Ascending aorta (tissue), 2 donors: ENCODE results near the gene NFKBIE. TPM values are rescaled to one million over a fixed set of nuclear protein-coding genes. Genes with fewer than 3 reads are reported as not detected.

Experiments used
- DNase-seq, 2 donors: peaks; one replicate each; pipeline ENCODE4 v3.0.0-alpha.2; 2019; ENCODE audit warnings: low spot score in 2 of 2
- H3K27ac ChIP-seq, 2 donors: fragments of 200-600 bp; sonication (generic); one replicate each; pipeline ENCODE4 v1.5.1; 2016 to 2017; ENCODE audit warnings: mild to moderate bottlenecking in 1 of 2
- H3K27me3 ChIP-seq: fragments of 200-600 bp; sonication (generic); one replicate; pipeline ENCODE4 v1.5.1; 2017
- H3K36me3 ChIP-seq, 2 donors: fragments of 200-600 bp; sonication (generic); one replicate each; pipeline ENCODE4 v1.5.1; 2016
- H3K4me1 ChIP-seq, 2 donors: fragments of 200-600 bp; sonication (generic); one replicate each; pipeline ENCODE4 v1.5.1; 2016 to 2017; ENCODE audit warnings: mild to moderate bottlenecking in 1 of 2
- H3K4me3 ChIP-seq, 2 donors: fragments of 200-600 bp; sonication (generic); one replicate each; pipeline ENCODE4 v1.5.1; 2016 to 2017; ENCODE audit warnings: mild to moderate bottlenecking in 1 of 2
- H3K9me3 ChIP-seq, 2 donors: fragments of 200-600 bp; sonication (generic); one replicate each; pipeline ENCODE4 v1.5.1; 2016
- intact Hi-C: fragments of 100-400 bp; cut with DNase I; formaldehyde crosslinking; loops from one replicate; pipeline ENCODE4 v1.15.1; 2023
- total RNA-seq: library from RNA; depleted of rRNA; stranded (reverse); fragments of >200 nt; gene quantifications from one replicate; pipeline ENCODE4 v1.1.0, GENCODE V29; 2016
- TF ChIP-seq, protein P1 (sequence below), 3 experiments: fragments of 200-600 bp in 2 of 3; fragments of 450-650 bp in 1 of 3; sonication (generic) in 2 of 3; IDR thresholded peaks; one replicate each; pipeline ENCODE4 v1.5.1; 2016 to 2019; ENCODE audit warnings: antibody characterized with exemption in 3 of 3, mild to moderate bottlenecking in 1 of 3, moderate library complexity in 1 of 3

The NFKBIE gene
- total RNA-seq, 1 donor from 2014 or later: 1.9 TPM

DNA sequence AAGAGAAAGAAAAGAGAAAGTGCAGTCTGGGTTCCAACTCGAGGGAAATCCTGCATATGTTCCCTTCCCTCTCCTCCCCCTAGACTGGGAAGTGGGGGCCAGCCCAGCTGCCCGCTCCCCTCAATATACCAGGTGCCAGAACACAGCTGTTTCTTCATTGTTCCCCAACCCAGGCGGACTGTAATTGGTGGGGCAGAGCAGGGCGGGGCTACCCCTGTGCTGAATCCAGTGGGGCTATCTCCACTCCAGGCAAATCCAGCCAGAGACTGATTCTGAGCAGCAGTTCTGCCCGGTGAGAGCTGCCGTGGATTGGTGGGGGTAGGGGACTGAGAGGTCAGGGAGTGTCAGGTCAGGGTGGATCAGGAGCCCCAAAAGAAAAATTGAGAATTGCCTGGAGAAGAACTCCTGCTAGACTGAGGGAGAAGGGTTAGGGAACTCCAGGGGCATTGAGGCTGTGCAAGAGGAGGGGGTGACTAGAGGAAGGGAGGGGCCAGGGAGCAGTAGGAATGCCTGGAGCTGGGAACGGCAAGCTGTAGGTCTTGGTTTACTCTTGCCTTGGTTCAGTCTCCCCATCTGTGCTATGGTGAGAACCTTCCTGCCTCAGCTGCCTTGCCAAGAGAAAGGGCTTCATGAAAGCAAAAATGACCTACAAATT lies 48.5 kb downstream of the NFKBIE start, which contains the start of gene MYMX:
TSS of gene MYMX (plus strand) at position 250 of the 655 bp plus-strand sequence. CDS start 546 bp downstream, outside the sequence.
- Histone ChIP-seq H3K27ac (peak within 1 kb of the TSS; percentile 95 to 99), H3K4me1 (peaks cover 14 to 40% of the 10 kb centered on the region in 2 donors), H3K27me3 (no peaks in the 10 kb centered on the region), H3K4me3 (peak within 1 kb of the TSS in 1 of 2 donors; percentile 33), H3K9me3 (no peaks in the 10 kb centered on the region), H3K36me3 (no peaks in the 10 kb centered on the region)
- intact Hi-C loops: no loop called here
- peak in 1 of 2 donors; percentile 62 for DNase-seq
- TF ChIP-seq, protein P1, sequence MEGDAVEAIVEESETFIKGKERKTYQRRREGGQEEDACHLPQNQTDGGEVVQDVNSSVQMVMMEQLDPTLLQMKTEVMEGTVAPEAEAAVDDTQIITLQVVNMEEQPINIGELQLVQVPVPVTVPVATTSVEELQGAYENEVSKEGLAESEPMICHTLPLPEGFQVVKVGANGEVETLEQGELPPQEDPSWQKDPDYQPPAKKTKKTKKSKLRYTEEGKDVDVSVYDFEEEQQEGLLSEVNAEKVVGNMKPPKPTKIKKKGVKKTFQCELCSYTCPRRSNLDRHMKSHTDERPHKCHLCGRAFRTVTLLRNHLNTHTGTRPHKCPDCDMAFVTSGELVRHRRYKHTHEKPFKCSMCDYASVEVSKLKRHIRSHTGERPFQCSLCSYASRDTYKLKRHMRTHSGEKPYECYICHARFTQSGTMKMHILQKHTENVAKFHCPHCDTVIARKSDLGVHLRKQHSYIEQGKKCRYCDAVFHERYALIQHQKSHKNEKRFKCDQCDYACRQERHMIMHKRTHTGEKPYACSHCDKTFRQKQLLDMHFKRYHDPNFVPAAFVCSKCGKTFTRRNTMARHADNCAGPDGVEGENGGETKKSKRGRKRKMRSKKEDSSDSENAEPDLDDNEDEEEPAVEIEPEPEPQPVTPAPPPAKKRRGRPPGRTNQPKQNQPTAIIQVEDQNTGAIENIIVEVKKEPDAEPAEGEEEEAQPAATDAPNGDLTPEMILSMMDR (IDR thresholded peaks at IDR 0.05): no peak

DNA sequence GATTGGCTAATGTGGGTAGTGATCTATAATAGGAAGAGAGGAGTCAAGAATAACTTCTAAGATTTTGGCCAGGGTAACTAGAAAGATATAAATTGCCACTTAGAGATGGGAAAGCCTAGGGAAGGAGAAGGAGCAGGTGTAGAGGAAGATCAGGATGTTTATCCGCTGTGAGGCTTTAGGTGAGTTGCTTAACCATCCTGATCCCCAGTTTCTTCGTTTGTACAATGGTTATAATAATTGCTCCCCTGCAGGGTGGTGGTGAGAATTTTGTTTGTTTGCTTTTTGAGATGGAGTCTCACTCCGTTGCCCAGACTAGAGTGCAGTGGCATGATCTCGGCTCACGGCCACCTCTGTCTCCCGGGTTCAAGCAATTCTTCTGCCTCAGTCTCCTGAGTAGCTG lies 51.0 kb downstream of the NFKBIE start:
- TF ChIP-seq, protein P1 (IDR thresholded peaks at IDR 0.05): no peak
- H3K36me3 ChIP-seq: no peaks in the 10 kb centered on the region
- no peak overlapping the region for H3K4me3 ChIP-seq
- no peak overlapping the region for H3K27ac ChIP-seq
- DNase-seq: no peak
- no peaks in the 10 kb centered on the region for H3K27me3 ChIP-seq
- intact Hi-C loops: no loop called here
- no peaks in the 10 kb centered on the region for H3K9me3 ChIP-seq
- peaks cover 6 to 23% of the 10 kb centered on the region in 2 donors for H3K4me1 ChIP-seq

DNA sequence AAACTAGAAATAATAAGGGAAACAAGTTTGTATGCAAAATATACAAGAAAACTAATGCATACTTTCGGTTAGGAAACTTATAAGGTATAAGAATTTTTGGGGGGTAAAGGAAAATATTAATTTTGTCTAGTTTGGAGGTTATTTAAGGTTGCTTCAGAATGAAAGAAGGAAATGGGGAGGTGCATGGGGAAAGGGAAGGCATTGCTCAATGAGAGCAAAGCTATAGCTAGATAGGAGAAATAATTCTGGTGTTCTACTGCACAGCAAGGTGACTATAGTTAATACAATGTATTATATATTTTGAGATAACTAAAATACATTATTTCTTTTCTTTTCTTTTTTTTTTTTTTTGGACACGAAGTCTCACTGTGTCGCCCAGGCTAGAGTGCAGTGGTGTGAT lies 54.1 kb downstream of the NFKBIE start:
- no peak for DNase-seq
- no peak overlapping the region for H3K4me3 ChIP-seq
- H3K27ac ChIP-seq: no peak overlapping the region
- TF ChIP-seq, protein P1 (IDR thresholded peaks at IDR 0.05): no peak
- no peaks in the 10 kb centered on the region for H3K27me3 ChIP-seq
- H3K36me3 ChIP-seq: no peaks in the 10 kb centered on the region
- no peaks in the 10 kb centered on the region for H3K4me1 ChIP-seq
- no peaks in the 10 kb centered on the region for H3K9me3 ChIP-seq
- intact Hi-C loops: no loop called here

Other genes starting within 250 kb of the NFKBIE start
- gene MRPL14, start 138.1 kb downstream of the NFKBIE start, total RNA-seq: 61.8 TPM
- 9.6 TPM for gene TMEM63B, start 138.0 kb downstream of the NFKBIE start, total RNA-seq
- 0.43 TPM for gene CAPN11, start 106.7 kb downstream of the NFKBIE start, total RNA-seq
- gene MYMX, start 48.6 kb downstream of the NFKBIE start, total RNA-seq: 13.9 TPM
- gene SLC29A1, start 42.0 kb downstream of the NFKBIE start, total RNA-seq: 224 TPM
- gene HSP90AB1, start 18.4 kb downstream of the NFKBIE start, total RNA-seq: 354 TPM
- gene SLC35B2, start 8.0 kb downstream of the NFKBIE start, total RNA-seq: 9.9 TPM
- not detected for gene TMEM151B, start 4.9 kb upstream of the NFKBIE start, total RNA-seq
- gene AARS2, start 47.8 kb upstream of the NFKBIE start, total RNA-seq: 4.5 TPM
- not detected for gene SPATS1, start 77.1 kb upstream of the NFKBIE start, total RNA-seq
- gene CDC5L, start 122.2 kb upstream of the NFKBIE start, total RNA-seq: 10.9 TPM